H9 (cell line): Measurements from ENCODE around the gene STOX2. TPM values are rescaled to one million over a fixed set of nuclear protein-coding genes. Genes with fewer than 3 reads are reported as not detected.

ENCODE experiments used
- DNase-seq: peaks from one replicate; pipeline ENCODE4 v3.0.0-alpha.2; 2017
- H2AFZ ChIP-seq: one replicate; pipeline ENCODE4 v1.6.1; 2013; ENCODE audit warnings: mild to moderate bottlenecking, low read length, control low read depth, moderate library complexity
- H2AK5ac ChIP-seq: 2 replicates; pipeline ENCODE4 v1.6.1; 2013; ENCODE audit warnings: low read length, control low read depth, mixed read lengths; ENCODE audit not compliant: insufficient read length
- H2BK120ac ChIP-seq: one replicate; pipeline ENCODE4 v1.6.1; 2013; ENCODE audit warnings: low read depth, mild to moderate bottlenecking, low read length, control low read depth, inconsistent platforms; ENCODE audit not compliant: poor library complexity, severe bottlenecking
- H2BK12ac ChIP-seq: 2 replicates; pipeline ENCODE4 v1.6.1; 2013; ENCODE audit warnings: low read length, control low read depth, mixed read lengths, low read depth; ENCODE audit not compliant: insufficient read length
- H2BK15ac ChIP-seq: 2 replicates; pipeline ENCODE4 v1.6.1; 2013; ENCODE audit warnings: low read depth, low read length, control low read depth
- H2BK20ac ChIP-seq: one replicate; pipeline ENCODE4 v1.6.1; 2013; ENCODE audit warnings: low read depth, mild to moderate bottlenecking, low read length, control low read depth, inconsistent platforms; ENCODE audit not compliant: poor library complexity, severe bottlenecking
- H2BK5ac ChIP-seq: 2 replicates; pipeline ENCODE4 v1.6.1; 2013; ENCODE audit warnings: low read length, control low read depth, mixed read lengths; ENCODE audit not compliant: insufficient read length
- H3K14ac ChIP-seq: 2 replicates; pipeline ENCODE4 v1.6.1; 2013; ENCODE audit warnings: low read length, control low read depth; ENCODE audit not compliant: insufficient read depth
- H3K18ac ChIP-seq: 2 replicates; pipeline ENCODE4 v1.6.1; 2013; ENCODE audit warnings: low read depth, mild to moderate bottlenecking, mixed read lengths, low read length, control low read depth; ENCODE audit not compliant: insufficient read length
- H3K23ac ChIP-seq: 2 replicates; pipeline ENCODE4 v1.6.1; 2013; ENCODE audit warnings: low read length, control low read depth, mixed read lengths, low read depth; ENCODE audit not compliant: insufficient read length
- H3K23me2 ChIP-seq: 2 replicates; pipeline ENCODE4 v1.6.1; 2013; ENCODE audit warnings: low read depth, mild to moderate bottlenecking, mixed read lengths, low read length, control low read depth; ENCODE audit not compliant: insufficient read length, poor library complexity, severe bottlenecking
- H3K27ac ChIP-seq: 2 replicates; pipeline ENCODE4 v1.5.1; 2013; ENCODE audit warnings: low read length, control low read depth, mixed read lengths, low read depth; ENCODE audit not compliant: insufficient read length
- H3K27me3 ChIP-seq: 2 replicates; pipeline ENCODE4 v1.6.1; 2013; ENCODE audit warnings: low read length, control low read depth, inconsistent platforms; ENCODE audit not compliant: insufficient read depth
- H3K4ac ChIP-seq: 2 replicates; pipeline ENCODE4 v1.6.1; 2013; ENCODE audit warnings: low read depth, mild to moderate bottlenecking, control low read depth, inconsistent platforms, low read length, moderate library complexity
- H3K4me1 ChIP-seq: 2 replicates; pipeline ENCODE4 v1.6.1; 2013; ENCODE audit warnings: low read length, control low read depth, inconsistent platforms; ENCODE audit not compliant: insufficient read depth
- H3K4me2 ChIP-seq: 2 replicates; pipeline ENCODE4 v1.6.1; 2013; ENCODE audit warnings: low read length, control low read depth, mixed read lengths; ENCODE audit not compliant: insufficient read length, insufficient read depth
- H3K56ac ChIP-seq: 2 replicates; pipeline ENCODE4 v1.6.1; 2013; ENCODE audit warnings: low read depth, mild to moderate bottlenecking, mixed read lengths, low read length, control low read depth; ENCODE audit not compliant: insufficient read length
- H3K79me1 ChIP-seq: 2 replicates; pipeline ENCODE4 v1.6.1; 2013; ENCODE audit warnings: low read depth, mild to moderate bottlenecking, moderate library complexity, low read length, control low read depth, inconsistent platforms; ENCODE audit not compliant: insufficient read depth, poor library complexity, severe bottlenecking
- H3K79me2 ChIP-seq: 2 replicates; pipeline ENCODE4 v1.6.1; 2013; ENCODE audit warnings: low read length, control low read depth, inconsistent platforms; ENCODE audit not compliant: insufficient read depth
- H3K9ac ChIP-seq: 2 replicates; pipeline ENCODE4 v1.6.1; 2013; ENCODE audit warnings: low read length, control low read depth, mixed read lengths; ENCODE audit not compliant: insufficient read length; ENCODE audit errors: extremely low read depth
- H3K9me3 ChIP-seq: one replicate; pipeline ENCODE4 v1.6.1; 2013; ENCODE audit warnings: low read depth, low read length, inconsistent platforms; ENCODE audit not compliant: control insufficient read depth
- H3T11ph ChIP-seq: one replicate; pipeline ENCODE4 v1.6.1; 2013; ENCODE audit warnings: mild to moderate bottlenecking, low read length, control low read depth, inconsistent platforms
- H4K20me1 ChIP-seq: one replicate; pipeline ENCODE4 v1.6.1; 2013; ENCODE audit not compliant: control insufficient read depth, insufficient read length, insufficient read depth
- H4K5ac ChIP-seq: 2 replicates; pipeline ENCODE4 v1.6.1; 2013; ENCODE audit warnings: low read depth, mild to moderate bottlenecking, mixed read lengths, low read length, control low read depth; ENCODE audit not compliant: insufficient read length
- H4K8ac ChIP-seq: replicated peaks from 2 replicates; pipeline ENCODE4 v1.6.1; 2013; ENCODE audit warnings: low read length, control low read depth, mixed read lengths, low read depth; ENCODE audit not compliant: insufficient read length
- H4K91ac ChIP-seq: 2 replicates; pipeline ENCODE4 v1.6.1; 2013; ENCODE audit warnings: low read depth, mild to moderate bottlenecking, moderate library complexity, mixed read lengths, low read length, control low read depth; ENCODE audit not compliant: insufficient read length
- H3K27ac Mint-ChIP-seq, 3 experiments: 2 replicates in 2 of 3; 3 replicates in 1 of 3; pipeline ENCODE4 v1.8.0; 2020 to 2021; ENCODE audit warnings: mixed read lengths in 3 of 3, mild to moderate bottlenecking in 1 of 3, moderate library complexity in 1 of 3
- H3K27me3 Mint-ChIP-seq: 2 replicates; pipeline ENCODE4 v1.8.0; 2021; ENCODE audit warnings: low read depth, mild to moderate bottlenecking, moderate library complexity, mixed read lengths
- H3K36me3 Mint-ChIP-seq, 3 experiments: 2 replicates in 2 of 3; 3 replicates in 1 of 3; pipeline ENCODE4 v1.8.0; 2020 to 2021; ENCODE audit warnings: low read depth in 3 of 3, mixed read lengths in 3 of 3; ENCODE audit not compliant: insufficient read depth in 1 of 3
- H3K4me1 Mint-ChIP-seq, 2 experiments: 2 replicates each; pipeline ENCODE4 v1.8.0; 2020; ENCODE audit warnings: mixed read lengths in 2 of 2
- H3K4me3 Mint-ChIP-seq, 2 experiments: 2 replicates in 1 of 2; 3 replicates in 1 of 2; pipeline ENCODE4 v1.8.0; 2020 to 2021; ENCODE audit warnings: mild to moderate bottlenecking in 2 of 2, mixed read lengths in 2 of 2, moderate library complexity in 1 of 2
- H3K9me3 Mint-ChIP-seq, 2 experiments: 2 replicates in 1 of 2; 3 replicates in 1 of 2; pipeline ENCODE4 v1.8.0; 2020; ENCODE audit warnings: mild to moderate bottlenecking in 2 of 2, mixed read lengths in 2 of 2, moderate library complexity in 1 of 2
- WGBS: extraction: QIAGEN DNeasy Blood & Tissue Kit; methylation state at CpG from one replicate; pipeline ENCODE4 v1.1.7; 2013; ENCODE audit warnings: missing lambda C conversion rate, low lambda C conversion rate, mixed read lengths; ENCODE audit not compliant: insufficient read length; ENCODE audit errors: extremely low coverage; 5-methylcytosine and 5-hydroxymethylcytosine counted together
- total RNA-seq: library from RNA; stranded (reverse); gene quantifications from 2 replicates; pipeline ENCODE4 v1.2.1, GENCODE V29; 2021
- TF ChIP-seq, protein P1 (sequence below): fragments of 200-600 bp; sonication (generic); conservative IDR thresholded peaks from 3 replicates; pipeline ENCODE4 v1.8.0; 2021; ENCODE audit warnings: antibody characterized with exemption, mild to moderate bottlenecking

STOX2 gene
- total RNA-seq, 1 experiment from 2014 or later = 28.2 TPM

DNA sequence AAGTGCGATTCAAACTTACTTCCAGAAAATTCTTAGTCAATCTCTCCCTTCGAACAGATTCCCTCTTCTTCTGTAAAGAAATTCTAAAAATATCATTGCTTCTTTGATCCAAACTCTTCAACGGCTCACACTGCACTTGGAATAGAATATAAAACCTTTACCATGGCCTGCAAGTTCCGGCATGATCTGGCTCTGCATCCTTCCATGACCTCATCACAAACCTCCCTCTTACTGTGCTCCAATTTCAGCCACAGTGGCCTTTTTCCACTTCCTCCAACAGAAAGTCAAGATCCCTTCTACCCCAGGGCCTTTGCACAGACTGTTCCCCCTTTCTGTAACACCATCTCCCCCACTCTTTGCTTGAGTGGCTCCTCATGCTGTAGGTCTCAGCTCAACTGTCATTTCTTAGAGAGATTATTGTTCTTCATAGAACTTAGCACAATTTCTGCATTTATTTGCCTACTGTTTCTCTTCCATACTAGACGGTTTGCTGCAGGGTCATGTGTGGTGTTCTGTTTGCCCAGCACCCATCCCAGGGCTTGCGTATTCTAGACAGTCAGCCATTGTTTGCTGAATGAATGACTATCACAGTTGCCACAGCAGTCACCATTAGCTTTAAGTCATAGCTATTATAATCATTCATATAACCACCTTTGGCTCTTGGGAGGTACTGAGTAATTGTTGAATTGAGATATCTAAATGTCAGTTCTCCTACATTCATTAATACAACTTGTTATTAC lies 1.9 kb upstream of the STOX2 start:
- Mint-ChIP-seq H3K4me3 (no peak overlapping the region), H3K36me3 (peaks cover 6 to 25% (median 24%) of the 10 kb centered on the region in 3 experiments), H3K9me3 (peaks cover 25 to 31% of the 10 kb centered on the region in 2 experiments), H3K27ac (no peak overlapping the region), H3K27me3 (peaks cover 58% of the 10 kb centered on the region), H3K4me1 (peaks cover 14 to 19% of the 10 kb centered on the region in 2 experiments)
- no peaks in the 10 kb centered on the region for H4K20me1 ChIP-seq
- no peaks in the 10 kb centered on the region; the same call in 1 of the 2 replicates for H3K4me1 ChIP-seq
- DNase-seq = no peak
- H3K4me2 ChIP-seq = no peak overlapping the region
- H4K8ac ChIP-seq = no peak overlapping the region
- no peaks in the 10 kb centered on the region for H3K79me1 ChIP-seq
- no peak overlapping the region for H4K5ac ChIP-seq
- no peaks in the 10 kb centered on the region; the same call in 1 of the 2 replicates for H3K27me3 ChIP-seq
- no peak overlapping the region for H2BK20ac ChIP-seq
- WGBS = no CpG with 5 or more reads among the region's 6 CpGs
- no peak overlapping the region for H3K9ac ChIP-seq
- H2BK120ac ChIP-seq = no peak overlapping the region
- H3K18ac ChIP-seq = no peak overlapping the region
- H3T11ph ChIP-seq = no peak overlapping the region
- no peak overlapping the region for H3K56ac ChIP-seq
- peaks cover 8% of the 10 kb centered on the region for H3K9me3 ChIP-seq
- no peak overlapping the region for H3K14ac ChIP-seq
- H2BK12ac ChIP-seq = no peak overlapping the region
- no peak overlapping the region for H2AK5ac ChIP-seq
- H3K23me2 ChIP-seq = peaks cover 24% of the 10 kb centered on the region
- H2AFZ ChIP-seq = no peak overlapping the region
- H3K79me2 ChIP-seq = no peaks in the 10 kb centered on the region; the same call in 1 of the 2 replicates
- no peak overlapping the region for H2BK15ac ChIP-seq
- H3K23ac ChIP-seq = no peak overlapping the region
- no peak overlapping the region for H3K4ac ChIP-seq
- H4K91ac ChIP-seq = no peak overlapping the region
- TF ChIP-seq, protein P1, sequence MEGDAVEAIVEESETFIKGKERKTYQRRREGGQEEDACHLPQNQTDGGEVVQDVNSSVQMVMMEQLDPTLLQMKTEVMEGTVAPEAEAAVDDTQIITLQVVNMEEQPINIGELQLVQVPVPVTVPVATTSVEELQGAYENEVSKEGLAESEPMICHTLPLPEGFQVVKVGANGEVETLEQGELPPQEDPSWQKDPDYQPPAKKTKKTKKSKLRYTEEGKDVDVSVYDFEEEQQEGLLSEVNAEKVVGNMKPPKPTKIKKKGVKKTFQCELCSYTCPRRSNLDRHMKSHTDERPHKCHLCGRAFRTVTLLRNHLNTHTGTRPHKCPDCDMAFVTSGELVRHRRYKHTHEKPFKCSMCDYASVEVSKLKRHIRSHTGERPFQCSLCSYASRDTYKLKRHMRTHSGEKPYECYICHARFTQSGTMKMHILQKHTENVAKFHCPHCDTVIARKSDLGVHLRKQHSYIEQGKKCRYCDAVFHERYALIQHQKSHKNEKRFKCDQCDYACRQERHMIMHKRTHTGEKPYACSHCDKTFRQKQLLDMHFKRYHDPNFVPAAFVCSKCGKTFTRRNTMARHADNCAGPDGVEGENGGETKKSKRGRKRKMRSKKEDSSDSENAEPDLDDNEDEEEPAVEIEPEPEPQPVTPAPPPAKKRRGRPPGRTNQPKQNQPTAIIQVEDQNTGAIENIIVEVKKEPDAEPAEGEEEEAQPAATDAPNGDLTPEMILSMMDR = no peak
- no peak overlapping the region for H2BK5ac ChIP-seq
- H3K27ac ChIP-seq = no peak overlapping the region
